ENCODE data around the gene DCAF8.

Gene DCAF8

GRCh38 chr1:160168609-160169369 lies 93.6 kb downstream of the DCAF8 start:
- peaks cover 48% of the 10 kb centered on the region for H3K4me1 ChIP-seq (ENCODE audit: insufficient read depth, low read length)
- no peaks in the 10 kb centered on the region for H3K36me3 ChIP-seq (ENCODE audit: insufficient read depth, low read length)
- no peaks in the 10 kb centered on the region for H3K9me3 ChIP-seq (ENCODE audit: control insufficient read depth, insufficient read depth, low read length)
- H3K9ac ChIP-seq (ENCODE audit: low read depth, low read length): no peak overlapping the region

GRCh38 chr1:160168016-160168415 lies 94.3 kb downstream of the DCAF8 start:
- H3K9me3 ChIP-seq (ENCODE audit: control insufficient read depth, insufficient read depth, low read length): no peaks in the 10 kb centered on the region
- peaks cover 48% of the 10 kb centered on the region for H3K4me1 ChIP-seq (ENCODE audit: insufficient read depth, low read length)
- no peak overlapping the region for H3K9ac ChIP-seq (ENCODE audit: low read depth, low read length)
- H3K36me3 ChIP-seq (ENCODE audit: insufficient read depth, low read length): no peaks in the 10 kb centered on the region

- no peak overlapping the region for H3K9ac ChIP-seq (ENCODE audit: low read depth, low read length)
- no peaks in the 10 kb centered on the region for H3K9me3 ChIP-seq (ENCODE audit: control insufficient read depth, insufficient read depth, low read length)
- peaks cover 45% of the 10 kb centered on the region for H3K4me1 ChIP-seq (ENCODE audit: insufficient read depth, low read length)
- no peaks in the 10 kb centered on the region for H3K36me3 ChIP-seq (ENCODE audit: insufficient read depth, low read length)
Observed at GRCh38 chr1:160167580-160167979, 94.8 kb downstream of the DCAF8 start.

GRCh38 chr1:160167056-160167455 lies 95.3 kb downstream of the DCAF8 start:
- Histone ChIP-seq H3K9me3 (ENCODE audit: control insufficient read depth, insufficient read depth, low read length) (no peaks in the 10 kb centered on the region), H3K4me1 (ENCODE audit: insufficient read depth, low read length) (peaks cover 39% of the 10 kb centered on the region), H3K9ac (ENCODE audit: low read depth, low read length) (no peak overlapping the region), H3K36me3 (ENCODE audit: insufficient read depth, low read length) (no peaks in the 10 kb centered on the region)

GRCh38 chr1:160166166-160166868 lies 96.0 kb downstream of the DCAF8 start:
- H3K36me3 ChIP-seq (ENCODE audit: insufficient read depth, low read length): no peaks in the 10 kb centered on the region
- H3K4me1 ChIP-seq (ENCODE audit: insufficient read depth, low read length): peaks cover 32% of the 10 kb centered on the region
- H3K9me3 ChIP-seq (ENCODE audit: control insufficient read depth, insufficient read depth, low read length): no peaks in the 10 kb centered on the region
- H3K9ac ChIP-seq (ENCODE audit: low read depth, low read length): no peak overlapping the region
